NCI-H2107 treated with DMSO at 0.1 percent for 48 hours (cell line): Measurements from ENCODE around the gene ELAVL4.

Experiments
- DNase-seq: peaks from one replicate; lab custom pipeline; 2025; ENCODE audit not compliant: unreplicated experiment; lab: John Stamatoyannopoulos, UW

The ELAVL4 gene

DNA sequence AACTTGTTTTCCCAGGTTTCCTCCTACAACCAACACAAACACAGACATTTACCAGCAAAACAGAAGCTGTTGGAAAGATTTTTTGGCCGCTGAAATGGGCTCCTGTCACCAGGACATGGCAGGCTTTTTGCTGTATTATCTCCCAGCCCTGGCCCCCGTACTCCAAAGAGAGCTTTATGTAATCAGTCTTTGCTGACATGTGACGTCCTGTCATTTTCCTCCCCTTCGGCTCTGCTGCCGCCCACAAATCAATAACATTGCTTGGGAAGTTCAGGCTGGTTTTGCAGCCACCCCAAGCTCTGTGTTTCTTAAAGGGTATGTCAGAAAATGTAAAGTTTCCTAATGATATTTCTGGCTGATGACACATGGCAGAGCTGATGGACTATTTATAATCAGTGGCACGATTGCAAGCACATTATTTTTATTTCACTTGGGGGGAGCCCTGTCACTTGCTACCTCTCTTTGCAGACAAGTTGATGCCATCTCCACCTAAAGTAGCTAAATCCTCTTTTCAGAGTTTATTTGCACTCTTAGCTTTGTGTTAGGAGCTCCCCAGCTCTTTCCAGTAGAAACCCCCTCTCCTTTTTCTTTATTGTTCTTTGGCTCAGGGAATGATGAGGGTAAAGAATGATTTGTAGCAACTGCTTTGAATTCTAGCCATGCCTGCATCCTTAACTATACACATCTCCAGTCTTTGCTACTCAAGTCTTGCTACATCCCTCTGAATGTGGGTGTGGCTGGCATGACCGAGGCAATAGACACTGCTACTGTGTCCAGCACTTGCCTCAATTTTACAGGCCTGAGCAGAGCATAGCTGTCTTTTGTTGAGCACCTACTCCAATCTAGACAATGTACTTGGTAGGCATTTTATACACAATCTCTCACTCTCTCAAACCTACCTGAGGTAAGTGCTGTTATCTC, 67.3 kb downstream of the ELAVL4 start:
- no peak for DNase-seq

GRCh38 chr1:50177994-50178393, 69.3 kb downstream of the ELAVL4 start:
- DNase-seq, result no peak

- no peak for DNase-seq
These were observed 70.9 kb downstream of the ELAVL4 start for GRCh38 chr1:50179639-50180038.

DNA sequence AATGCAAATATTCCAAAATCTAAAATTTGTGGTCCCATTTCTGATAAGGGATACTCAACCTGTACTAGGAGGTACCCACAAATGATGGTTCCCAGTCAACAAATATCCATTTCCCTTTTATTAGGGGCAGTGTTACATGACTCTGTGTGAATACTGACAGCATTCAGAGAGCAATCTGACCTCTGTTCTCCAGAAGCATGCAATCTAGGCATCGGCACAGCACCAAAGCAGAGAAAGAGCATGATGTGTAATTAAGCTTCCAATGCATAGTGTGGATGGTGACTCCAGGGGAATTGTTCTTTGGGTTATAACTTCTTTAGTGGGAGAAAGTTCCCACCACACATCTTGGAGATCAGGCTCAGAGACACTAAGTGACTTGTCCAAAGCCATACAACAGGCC, 71.6 kb downstream of the ELAVL4 start:
- no peak for DNase-seq

GRCh38 chr1:50181027-50181663, 72.4 kb downstream of the ELAVL4 start:
- DNase-seq, result no peak

DNA sequence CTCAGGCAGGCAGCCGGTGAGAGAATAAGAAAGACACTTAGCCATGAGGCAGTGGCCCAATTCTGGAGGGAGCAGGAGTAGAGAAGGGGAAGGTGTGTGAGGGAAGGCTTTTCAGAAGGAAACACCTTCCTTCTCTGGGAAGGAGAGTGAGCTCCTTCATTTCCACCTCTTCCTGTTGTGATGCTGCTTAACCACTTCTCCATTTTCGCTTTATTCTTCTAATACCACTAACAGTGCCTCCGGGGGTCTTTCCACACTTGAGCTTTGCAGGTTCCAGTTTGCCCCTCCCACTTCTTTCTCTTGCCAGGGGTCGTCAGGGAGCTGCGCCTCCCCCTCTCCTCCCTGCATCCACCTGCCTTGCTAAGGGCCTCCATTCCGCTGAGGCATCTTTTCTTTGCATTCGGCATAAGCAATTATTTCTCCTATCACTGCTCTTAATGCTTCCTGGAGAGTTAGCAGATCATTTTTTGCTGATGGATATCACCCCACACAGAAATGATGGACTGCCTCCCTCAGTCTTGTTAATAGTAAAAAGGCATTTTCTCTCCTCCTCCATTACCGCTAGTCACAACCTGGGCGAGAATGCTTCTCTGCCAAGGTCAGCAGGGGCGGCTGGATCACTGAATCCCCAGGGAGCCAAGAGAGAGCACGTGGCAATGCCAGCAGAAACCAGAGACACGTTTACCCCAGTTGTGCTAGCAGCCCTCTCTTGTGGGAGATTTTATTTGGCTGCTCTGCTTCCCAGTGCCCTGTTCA, 74.8 kb downstream of the ELAVL4 start:
- DNase-seq, result peak; percentile 93

- DNase-seq, result no peak
These were observed 80.6 kb downstream of the ELAVL4 start for GRCh38 chr1:50189369-50189768.

GRCh38 chr1:50193002-50193401, 84.3 kb downstream of the ELAVL4 start:
- DNase-seq, result peak; percentile 88

- no peak for DNase-seq
These were observed 86.5 kb downstream of the ELAVL4 start for GRCh38 chr1:50195205-50195604.

- DNase-seq, result no peak
These were observed 87.4 kb downstream of the ELAVL4 start for GRCh38 chr1:50196081-50196480.

DNA sequence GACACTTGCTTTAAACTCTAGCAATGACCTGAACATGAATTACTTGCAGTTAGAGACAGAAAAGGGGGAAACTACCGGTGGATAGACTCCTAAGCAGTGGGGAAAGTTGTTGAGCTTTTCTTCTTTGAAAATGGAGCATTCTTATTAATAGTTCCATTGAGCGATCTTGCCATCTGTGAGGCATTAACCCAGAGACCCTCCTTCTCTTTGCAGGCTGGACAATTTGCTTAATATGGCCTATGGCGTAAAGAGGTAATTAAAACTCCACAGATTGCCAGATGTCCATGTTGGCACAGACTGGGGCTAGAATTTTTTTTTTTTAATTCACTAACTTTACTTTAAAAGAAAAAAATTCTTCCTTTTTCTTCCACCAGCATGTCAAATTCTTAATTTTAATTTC, 88.5 kb downstream of the ELAVL4 start:
- DNase-seq, result no peak

GRCh38 chr1:50208315-50208714, 99.6 kb downstream of the ELAVL4 start:
- no peak for DNase-seq

GRCh38 chr1:50208756-50209155, 100.0 kb downstream of the ELAVL4 start:
- DNase-seq, result no peak

DNA sequence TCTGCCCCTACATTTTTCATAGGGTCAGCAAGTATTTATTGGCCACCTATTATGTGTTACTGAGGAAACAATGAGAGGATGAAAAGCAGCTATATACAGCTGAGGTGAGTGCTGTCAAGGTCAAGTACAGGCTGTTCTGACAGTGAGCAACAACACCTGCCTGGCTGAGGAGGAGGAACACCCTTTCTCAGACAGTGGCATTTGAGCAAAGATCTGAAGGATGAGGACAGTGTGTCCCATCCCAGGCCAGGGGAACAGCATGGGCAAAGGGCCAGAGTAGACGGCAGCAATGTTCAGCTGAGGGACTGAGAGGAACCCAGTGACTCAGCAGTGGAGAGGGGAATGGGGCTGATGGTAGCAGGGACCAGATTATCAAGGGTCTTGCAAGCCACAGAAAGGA, 101.0 kb downstream of the ELAVL4 start:
- no peak for DNase-seq

DNA sequence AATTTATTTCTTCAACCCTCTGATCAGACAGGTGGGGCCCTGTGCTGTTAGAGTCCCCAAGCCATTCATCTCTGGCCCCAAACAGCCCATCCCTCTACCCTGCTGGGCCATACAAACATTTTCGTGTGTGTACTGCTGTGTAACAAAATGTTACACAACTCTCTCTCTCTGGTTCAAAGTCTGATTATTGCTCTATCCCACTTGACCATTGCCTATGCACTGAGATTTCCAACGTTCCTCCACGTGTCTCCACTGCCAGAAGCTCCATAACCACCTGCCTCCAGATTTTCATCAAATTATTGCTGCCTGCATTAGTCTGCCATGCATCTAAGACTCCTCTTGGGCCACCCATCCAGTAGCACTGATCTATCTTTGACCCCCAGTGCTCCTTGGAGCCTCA, 104.8 kb downstream of the ELAVL4 start:
- no peak for DNase-seq

DNA sequence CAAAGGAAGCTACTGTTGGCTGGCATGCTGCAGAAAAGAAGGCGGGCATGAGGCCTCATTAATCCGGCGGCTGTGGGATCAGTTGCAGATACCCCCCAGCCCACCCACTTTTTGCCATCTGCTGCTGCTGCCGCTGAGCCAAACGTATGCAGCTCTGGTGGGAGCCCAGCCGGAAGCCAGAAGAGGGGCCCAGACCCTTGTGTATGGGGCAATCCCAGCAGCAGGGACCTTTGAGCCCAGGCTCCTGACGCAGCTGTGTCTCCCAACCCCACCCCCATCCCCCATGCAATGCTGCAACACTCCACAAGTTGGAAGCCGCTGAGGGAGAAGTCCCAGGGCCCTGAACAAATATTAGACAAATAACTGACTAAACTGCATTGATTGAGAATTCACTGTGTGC, 106.0 kb downstream of the ELAVL4 start:
- DNase-seq, result no peak

DNA sequence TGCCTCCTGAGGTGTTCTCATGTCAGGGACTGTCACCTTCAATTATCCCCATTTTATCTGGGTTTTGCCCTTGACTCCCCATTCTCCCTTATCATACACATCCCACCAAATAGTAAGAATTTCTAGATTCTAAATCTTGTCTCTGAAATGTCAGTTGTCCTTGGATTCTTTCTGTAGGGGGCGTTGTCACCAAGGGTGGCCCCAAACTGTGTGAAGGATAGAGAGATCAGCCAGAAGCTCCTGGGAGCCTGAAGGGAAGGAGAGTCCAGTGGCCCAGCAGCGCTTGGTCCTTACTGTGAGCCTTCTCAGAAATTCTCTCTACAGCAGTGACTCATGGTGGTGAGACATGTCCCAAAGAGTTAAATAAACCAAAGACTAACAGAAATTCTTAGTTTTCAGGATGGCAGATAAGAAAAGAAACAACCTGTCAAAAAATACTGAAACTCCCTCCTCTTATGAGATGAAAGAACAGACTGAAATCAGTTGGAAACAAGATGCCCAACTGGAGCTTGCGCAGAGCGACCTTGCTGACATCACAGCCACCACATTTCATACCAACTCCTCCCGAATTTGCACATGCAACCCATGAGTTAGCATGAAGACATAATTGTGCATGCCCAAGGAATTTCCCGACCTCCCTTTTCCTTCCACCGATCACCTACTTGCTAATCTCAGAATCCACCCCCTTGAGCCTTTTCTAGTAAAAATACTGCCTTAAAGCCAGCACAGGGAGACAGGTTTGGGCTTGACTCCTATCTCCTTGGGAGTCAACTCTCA, 109.8 kb downstream of the ELAVL4 start:
- no peak for DNase-seq

DNA sequence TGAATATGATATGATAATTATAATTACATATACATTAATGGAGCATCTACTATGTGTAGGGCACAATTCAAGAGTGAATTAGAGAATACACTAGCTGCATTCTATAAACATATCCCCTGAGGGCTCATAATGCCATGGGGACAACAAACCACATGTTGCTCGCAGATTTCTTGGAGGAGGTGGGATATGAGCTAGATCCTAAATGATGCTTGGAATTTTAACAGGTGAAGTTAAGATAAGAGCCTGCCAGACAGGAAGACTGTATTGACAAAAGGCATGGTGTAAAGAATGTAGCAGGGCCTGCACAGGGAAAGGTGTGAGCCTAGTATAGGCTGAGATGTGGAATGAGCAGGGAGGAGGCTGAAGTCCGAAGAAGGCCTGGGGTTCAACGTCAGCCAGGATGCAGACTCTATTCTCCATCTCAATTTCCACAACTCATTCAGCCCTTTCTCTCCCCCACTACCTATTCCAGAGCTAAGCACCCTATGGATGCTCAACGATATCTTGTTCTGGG, 120.2 kb downstream of the ELAVL4 start:
- DNase-seq, result no peak

- DNase-seq, result no peak
These were observed 122.5 kb downstream of the ELAVL4 start for GRCh38 chr1:50231209-50231608.

- no peak for DNase-seq
These were observed 123.6 kb downstream of the ELAVL4 start for GRCh38 chr1:50232336-50232735.

- DNase-seq, result no peak
These were observed 127.9 kb downstream of the ELAVL4 start for GRCh38 chr1:50236656-50237055.
